Kidney (tissue), 14 donors: ENCODE results near the gene DOK6. TPM values are rescaled to one million over a fixed set of nuclear protein-coding genes. Genes with fewer than 3 reads are reported as not detected.
A peak's percentile ranks its signal among the peaks of the same experiment; 100 is the strongest.

Experiments
- DNase-seq, 5 donors: peaks; one replicate each; pipeline ENCODE4 v3.0.0-alpha.2; 2013 to 2020
- FAIRE-seq: peaks from 2 replicates; lab custom pipeline; 2012; peaks lifted over from hg19 to GRCh38; lab: Jason Lieb, UNC
- H3K27ac ChIP-seq, 2 donors: one replicate each; pipeline ENCODE4 v1.7.0; 2013; ENCODE audit warnings: low read depth in 2 of 2, low read length in 2 of 2, inconsistent platforms in 1 of 2
- H3K27me3 ChIP-seq: one replicate; pipeline ENCODE4 v1.7.1; 2013; ENCODE audit warnings: low read length, inconsistent platforms; ENCODE audit not compliant: control insufficient read depth, insufficient read depth
- H3K36me3 ChIP-seq, 3 donors: one replicate each; pipeline versions ENCODE4 v1.7.0 to v1.7.1; 2013; ENCODE audit warnings: low read length in 3 of 3, control low read depth in 1 of 3, inconsistent platforms in 1 of 3; ENCODE audit not compliant: insufficient read depth in 3 of 3, control insufficient read depth in 2 of 3
- H3K4me1 ChIP-seq, 3 donors: one replicate each; pipeline versions ENCODE4 v1.7.0 to v1.7.1; 2013; ENCODE audit warnings: low read length in 3 of 3, inconsistent platforms in 1 of 3, low read depth in 1 of 3; ENCODE audit not compliant: control insufficient read depth in 2 of 3, insufficient read depth in 2 of 3
- H3K4me3 ChIP-seq, 3 donors: one replicate each; pipeline versions ENCODE4 v1.7.0 to v1.8.1; 2013; ENCODE audit warnings: low read length in 3 of 3, control low read depth in 1 of 3, inconsistent platforms in 1 of 3
- H3K9ac ChIP-seq, 3 donors: one replicate each; pipeline versions ENCODE4 v1.7.0 to v1.7.1; 2013; ENCODE audit warnings: low read length in 3 of 3, control low read depth in 1 of 3, inconsistent platforms in 1 of 3
- H3K9me3 ChIP-seq, 3 donors: one replicate each; pipeline versions ENCODE4 v1.7.0 to v1.7.1; 2013; ENCODE audit warnings: low read length in 3 of 3, control low read depth in 1 of 3, inconsistent platforms in 1 of 3; ENCODE audit not compliant: control insufficient read depth in 2 of 3, insufficient read depth in 1 of 3
- CTCF ChIP-seq: IDR thresholded peaks from 3 replicates; pipeline ENCODE4 v1.5.1; 2012; ENCODE audit warnings: mild to moderate bottlenecking, moderate library complexity, borderline replicate concordance; ENCODE audit not compliant: insufficient read depth; ENCODE audit errors: extremely low read depth
- intact Hi-C: fragments of 100-400 bp; cut with DNase I; formaldehyde crosslinking; loops from one replicate; pipeline ENCODE4 v1.11.1; 2022
- polyA plus RNA-seq: library from polyadenylated mRNA; stranded (reverse); fragments of 350-450 nt; fragmentation: Illumina TruSeq; extraction: RNeasy Lipid Tissue Mini Kit (QIAGEN cat#74804); gene quantifications from one replicate; pipeline ENCODE4 v1.2.3, GENCODE V29; 2014; ENCODE audit warnings: low read depth, low replicate concordance; ENCODE audit not compliant: insufficient read depth
- total RNA-seq: library from RNA; stranded (reverse); fragmentation: NEBNext Ultra II Directional; extraction: Animal tissue kit (Norgen Biotek cat#: 25700); gene quantifications from one replicate; pipeline ENCODE4 v1.2.1, GENCODE V29; 2021
- donor health status: control.
- donor health status: control.
- donor health status: control.
- donor health status: control.
- donor health status: control.
- donor health status: DM: yes; HTN: yes; CAD: no.
- donor health status: Normal renal cell carcinoma (clear cell type).

DOK6 gene
- total and polyA plus RNA-seq, 2 donors from 2014 or later, result 3.8 to 4.6 TPM

- DNase-seq, result no peak
- H3K9me3 ChIP-seq, result no peaks in the 10 kb centered on the region
- H3K36me3 ChIP-seq, result no peaks in the 10 kb centered on the region
- no peaks in the 10 kb centered on the region for H3K27me3 ChIP-seq
- no peak overlapping the region for H3K27ac ChIP-seq
- no peak for TF ChIP-seq CTCF
- H3K4me1 ChIP-seq, result peaks cover 0 to 5% (median 0%) of the 10 kb centered on the region in 3 donors
- peak overlapping the region in 1 of 3 donors; percentile 38 for H3K9ac ChIP-seq
- intact Hi-C loops, result no loop called here
- FAIRE-seq, result no peak
- peak overlapping the region; percentile 63 to 88 (median 75) for H3K4me3 ChIP-seq
Measured at GRCh38 chr18:69401972-69402532, 1.4 kb downstream of the DOK6 start.

GRCh38 chr18:69402533-69402989, 1.9 kb downstream of the DOK6 start:
- intact Hi-C loops, result no loop called here
- TF ChIP-seq CTCF, result no peak
- Histone ChIP-seq H3K27me3 (no peaks in the 10 kb centered on the region), H3K9me3 (no peaks in the 10 kb centered on the region), H3K4me3 (peak overlapping the region; percentile 63 to 88 (median 75)), H3K27ac (no peak overlapping the region), H3K4me1 (peaks cover 0 to 5% (median 0%) of the 10 kb centered on the region in 3 donors), H3K36me3 (no peaks in the 10 kb centered on the region), H3K9ac (peak overlapping the region in 1 of 3 donors; percentile 38)
- no peak for FAIRE-seq
- peak in 4 of 5 donors; percentile 41 to 58 (median 44) for DNase-seq

- Histone ChIP-seq H3K9me3 (no peaks in the 10 kb centered on the region), H3K27me3 (no peaks in the 10 kb centered on the region), H3K27ac (no peak overlapping the region), H3K4me1 (no peaks in the 10 kb centered on the region), H3K4me3 (no peak overlapping the region), H3K36me3 (no peaks in the 10 kb centered on the region), H3K9ac (no peak overlapping the region)
- no peak for FAIRE-seq
- intact Hi-C loops, result no loop called here
- TF ChIP-seq CTCF, result no peak
- no peak for DNase-seq
Measured at GRCh38 chr18:69408522-69408921, 7.8 kb downstream of the DOK6 start.

GRCh38 chr18:69411199-69411598, 10.5 kb downstream of the DOK6 start:
- Histone ChIP-seq H3K36me3 (no peaks in the 10 kb centered on the region), H3K9ac (no peak overlapping the region), H3K27me3 (no peaks in the 10 kb centered on the region), H3K4me3 (no peak overlapping the region), H3K4me1 (no peaks in the 10 kb centered on the region), H3K9me3 (no peaks in the 10 kb centered on the region), H3K27ac (no peak overlapping the region)
- FAIRE-seq (no peak), DNase-seq (no peak)
- intact Hi-C loops, result no loop called here
- TF ChIP-seq CTCF, result no peak
